NCI-H1092 treated with DMSO at 0.1 percent for 48 hours (cell line): ENCODE measurements around the gene SMIM11.
A peak's percentile ranks its signal among the peaks of the same experiment; 100 is the strongest.
"Not testable (repeated sequence)": the region's sequence is repeated elsewhere in the genome, so short reads cannot be mapped to it uniquely, and the experiment has no call there.

Source experiments
- DNase-seq: peaks from one replicate; lab custom pipeline; 2025; lab: John Stamatoyannopoulos, UW

SMIM11 gene, protein sequence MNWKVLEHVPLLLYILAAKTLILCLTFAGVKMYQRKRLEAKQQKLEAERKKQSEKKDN

DNA sequence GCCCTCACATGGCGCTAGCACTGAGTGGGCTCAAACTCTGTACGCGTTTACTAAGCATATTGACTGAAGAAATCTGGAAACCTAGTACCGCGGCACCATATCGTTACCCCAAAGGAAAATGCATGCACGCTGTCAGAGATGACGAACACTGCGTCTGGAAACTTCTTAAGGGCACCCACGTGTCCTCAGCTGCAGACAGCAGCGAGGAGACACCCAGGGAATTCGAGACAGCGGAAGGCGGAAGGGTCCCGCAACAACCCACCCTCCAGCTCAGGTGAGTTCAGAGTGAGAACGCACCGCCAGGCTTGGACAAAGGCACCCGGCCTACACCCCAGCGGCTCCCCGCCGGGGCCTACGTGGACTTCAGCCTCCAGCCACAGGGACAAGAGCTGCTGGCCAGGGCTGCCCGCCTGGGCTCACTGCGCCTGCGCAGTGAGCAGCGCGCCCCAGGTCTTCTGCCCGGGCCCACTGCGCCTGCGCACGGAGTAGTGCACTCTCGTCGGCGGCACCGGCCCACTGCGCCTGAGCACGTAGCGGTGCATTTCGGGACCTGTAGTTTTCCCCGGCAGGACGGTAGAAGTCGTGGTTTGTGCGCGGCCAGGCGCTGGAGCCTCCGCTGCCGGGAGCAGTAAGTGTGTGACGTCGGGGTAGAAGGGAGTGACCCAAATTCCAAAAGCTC, at the start of gene SMIM11:
Gene SMIM11 (plus strand): TSS at position 568 of the 679 bp plus-strand sequence. CDS start 3,998 bp downstream, outside the sequence.
- DNase-seq: not testable (repeated sequence)

DNA sequence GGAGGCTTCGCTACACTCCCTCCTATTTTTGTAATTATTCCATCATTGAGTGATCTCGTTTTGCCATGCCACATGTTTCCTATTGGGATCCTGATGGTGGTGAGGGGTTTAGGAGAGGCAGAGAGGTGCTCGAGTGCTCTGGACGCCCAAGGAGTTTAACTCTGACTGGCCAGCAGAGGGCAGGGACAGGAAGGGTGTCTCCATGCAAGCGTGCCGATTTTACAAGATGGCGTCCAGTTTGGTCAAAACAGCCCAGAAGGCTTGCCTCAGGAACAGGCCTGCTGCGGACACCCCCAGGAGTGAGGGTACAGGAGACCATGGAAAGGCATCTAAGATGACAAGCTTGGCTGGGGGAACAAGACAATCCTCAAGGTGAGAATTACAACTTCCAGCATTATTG, 45.3 kb upstream of the SMIM11 start:
- DNase-seq: no peak

DNA sequence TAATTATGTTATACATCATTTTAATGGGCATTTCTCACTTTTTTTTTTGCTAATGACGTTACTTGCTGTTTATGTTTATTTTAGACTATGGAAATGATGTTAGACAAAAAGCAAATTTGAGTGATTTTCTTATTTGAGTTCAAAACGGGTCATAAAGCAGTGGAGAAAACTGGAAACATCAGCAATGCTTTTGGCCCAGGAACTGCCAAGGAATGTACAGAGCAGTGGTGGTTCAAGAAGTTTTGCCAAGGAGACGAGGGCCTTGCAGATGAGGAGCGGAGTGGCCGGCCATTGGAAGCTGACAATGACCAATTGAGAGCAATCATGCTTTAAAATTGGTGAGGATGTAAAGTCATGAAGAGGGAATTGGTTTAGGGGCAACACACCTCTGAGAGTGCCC, 43.6 kb upstream of the SMIM11 start:
- no peak for DNase-seq

DNA sequence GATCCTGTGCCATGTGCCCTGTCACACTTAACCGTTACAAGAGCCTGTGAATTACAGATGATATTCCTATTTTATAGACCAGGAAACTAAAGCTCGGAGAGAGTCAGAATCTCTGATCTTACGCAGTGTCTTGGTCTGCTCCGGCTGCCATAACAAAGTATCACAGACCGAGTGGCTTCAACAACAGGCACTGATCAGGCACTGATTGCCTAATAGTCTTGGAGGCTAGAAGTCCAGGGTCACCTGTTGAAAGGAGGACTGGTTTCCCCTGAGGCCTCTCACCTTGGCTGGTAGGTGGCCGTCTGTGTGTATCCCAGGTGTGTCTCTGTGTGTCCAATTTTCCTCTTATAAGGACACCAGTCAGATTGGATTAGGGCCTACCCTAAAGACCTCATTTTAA, 43.0 kb upstream of the SMIM11 start:
- no peak for DNase-seq

DNA sequence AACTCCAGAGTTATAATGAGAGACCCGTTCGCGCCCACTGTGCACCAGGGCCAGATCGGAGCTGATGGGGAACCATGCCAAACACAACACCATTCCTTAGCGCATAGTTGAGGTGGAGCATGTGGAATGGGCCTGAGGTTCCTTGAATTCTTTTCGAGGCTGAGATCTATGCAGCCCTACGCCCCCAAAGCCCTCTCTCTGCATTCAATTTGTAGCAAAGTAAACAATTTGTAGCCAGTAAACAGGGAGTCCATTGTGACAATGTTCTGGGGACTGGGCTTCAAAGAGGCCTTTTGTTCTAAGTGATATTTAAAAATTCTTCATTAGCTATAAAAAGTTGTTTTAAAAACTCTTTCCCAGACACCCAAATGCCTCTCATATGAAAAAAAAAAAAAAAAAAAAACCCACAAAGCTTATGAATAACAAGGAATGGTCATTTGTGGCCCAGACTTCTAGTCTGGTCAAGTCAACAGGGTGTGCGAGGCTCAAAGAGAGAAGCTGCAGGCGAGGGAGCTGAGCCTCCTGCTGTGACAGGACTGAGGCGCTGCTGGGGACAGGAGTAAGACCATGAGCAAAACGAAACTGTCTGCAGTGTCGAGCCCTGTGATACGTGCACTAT, 42.1 kb upstream of the SMIM11 start:
- no peak for DNase-seq

DNA sequence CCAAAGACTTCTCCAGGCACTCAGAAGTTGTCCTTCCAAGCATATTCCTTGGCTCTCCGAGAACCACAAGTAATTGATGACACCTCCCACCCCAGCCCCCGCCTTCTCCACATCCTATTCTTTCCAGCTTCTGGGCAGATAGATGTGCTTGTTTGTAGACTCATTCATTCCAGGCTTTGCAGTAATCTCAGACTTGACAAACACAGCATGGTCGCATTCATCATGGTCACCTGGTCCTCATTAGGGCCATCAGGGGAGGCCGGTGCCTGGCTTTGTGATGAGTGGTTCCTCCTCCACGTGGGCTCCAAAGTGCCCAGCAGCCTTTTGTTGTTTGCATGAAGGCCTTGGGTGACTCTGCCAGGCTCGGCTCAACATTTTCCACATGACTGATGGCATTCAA, 40.0 kb upstream of the SMIM11 start:
- DNase-seq: no peak

DNA sequence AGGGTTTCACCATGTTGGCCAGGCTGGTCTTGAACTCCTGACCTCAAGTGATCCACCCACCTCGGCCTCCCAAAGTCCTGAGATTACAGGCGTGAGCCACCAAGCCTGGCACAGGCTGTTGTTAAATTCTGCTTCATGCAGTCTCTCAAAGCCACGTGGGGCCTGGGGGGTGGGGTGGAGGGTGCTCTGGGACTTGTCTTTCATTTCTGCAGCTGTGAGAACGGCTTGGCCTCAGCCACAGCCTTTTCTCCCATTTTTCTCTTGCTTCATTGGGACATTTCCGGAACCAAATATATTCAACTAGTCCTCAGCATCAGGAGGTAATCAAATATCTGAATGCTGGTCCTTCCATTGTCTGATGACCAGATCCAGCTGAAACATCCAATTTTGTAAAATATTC, 39.1 kb upstream of the SMIM11 start:
- DNase-seq: no peak

DNA sequence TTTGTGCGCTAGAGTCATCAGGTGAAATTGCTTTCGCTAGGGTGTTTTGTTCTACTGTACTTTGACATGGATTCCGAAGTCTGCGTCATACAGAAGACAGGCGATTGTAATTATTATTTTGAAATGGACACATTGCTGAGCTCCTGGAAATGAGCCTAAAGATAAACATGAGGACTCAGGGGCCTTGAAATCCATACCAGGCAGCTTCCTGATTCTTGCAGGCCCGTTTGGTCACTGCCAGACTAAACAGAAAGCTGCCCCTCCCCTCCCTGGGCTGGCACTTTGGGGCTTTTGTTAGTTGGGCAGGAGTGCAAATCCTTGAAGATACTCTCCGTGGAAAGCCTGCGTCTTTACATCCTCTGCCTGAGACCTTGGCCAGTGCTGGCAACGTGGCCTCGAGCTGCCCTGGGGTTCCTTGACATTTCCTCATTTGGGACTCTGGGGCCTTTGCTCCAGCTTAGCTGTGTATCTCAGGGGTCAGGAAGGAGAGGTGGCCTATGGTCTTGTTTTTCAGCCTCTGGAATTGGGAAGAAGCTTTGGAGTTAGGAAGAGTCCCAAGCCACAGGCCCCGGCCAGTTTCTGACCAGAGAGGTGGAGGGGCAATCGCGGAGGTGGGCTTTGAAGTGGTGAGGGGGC, 38.4 kb upstream of the SMIM11 start:
- no peak for DNase-seq

DNA sequence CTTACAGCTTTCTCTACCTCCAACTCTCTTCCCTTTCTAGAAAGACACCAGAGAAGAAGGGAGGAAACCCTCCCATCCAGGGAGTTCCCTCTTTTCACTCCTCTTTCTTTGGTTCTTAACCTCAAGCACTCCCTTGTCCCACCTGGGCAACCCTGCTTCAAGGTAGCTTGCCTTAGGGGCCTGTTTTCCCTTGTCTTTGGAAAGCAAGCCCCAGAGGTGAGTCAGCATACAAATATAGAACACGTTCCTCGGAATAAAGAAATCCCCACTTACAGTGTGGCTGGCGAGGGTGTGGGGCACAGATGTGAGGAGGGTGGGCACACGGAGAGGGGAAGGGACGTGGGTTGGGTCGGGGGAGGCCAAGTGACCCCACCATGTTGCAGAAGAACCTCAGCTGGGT, 37.6 kb upstream of the SMIM11 start:
- DNase-seq: no peak

DNA sequence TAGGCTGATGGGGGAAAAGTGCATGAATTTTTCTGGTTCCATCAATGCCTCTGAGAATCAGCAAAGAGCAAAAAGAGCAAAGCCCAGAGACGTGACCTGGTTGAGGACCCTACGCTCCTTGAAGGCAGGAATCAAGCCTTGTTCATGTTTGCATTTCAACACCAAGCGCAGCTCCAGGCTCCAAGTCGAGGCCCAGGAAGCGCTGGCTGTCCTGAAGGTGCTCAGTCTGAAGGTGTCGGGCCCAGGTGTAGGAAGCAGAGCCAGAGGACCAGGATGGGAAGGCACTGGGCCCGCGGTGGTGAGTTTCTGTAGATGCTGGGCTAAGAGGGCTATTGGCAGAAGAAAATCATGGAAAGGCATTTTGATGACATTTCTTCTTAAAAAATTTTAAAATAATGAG, 37.1 kb upstream of the SMIM11 start:
- no peak for DNase-seq

DNA sequence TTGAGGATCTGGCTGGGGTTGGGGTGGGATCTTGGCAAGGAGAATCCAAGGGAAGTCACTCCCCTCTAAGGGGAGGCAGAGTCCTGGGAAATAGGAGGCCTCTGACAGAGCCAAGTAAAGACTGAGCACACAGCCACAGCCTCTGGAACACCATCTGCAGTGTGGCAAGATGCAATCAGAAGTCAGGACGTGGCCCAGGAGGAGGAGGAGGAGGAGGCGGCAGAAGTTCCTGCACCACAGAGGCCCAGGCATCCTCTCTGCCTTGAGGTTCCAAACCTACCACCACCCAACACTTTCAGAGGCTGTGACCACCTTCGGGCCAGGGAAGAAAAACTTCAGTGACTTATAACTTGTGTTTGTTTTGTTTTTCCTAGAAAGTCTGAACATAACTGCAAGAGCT, 35.2 kb upstream of the SMIM11 start:
- no peak for DNase-seq

DNA sequence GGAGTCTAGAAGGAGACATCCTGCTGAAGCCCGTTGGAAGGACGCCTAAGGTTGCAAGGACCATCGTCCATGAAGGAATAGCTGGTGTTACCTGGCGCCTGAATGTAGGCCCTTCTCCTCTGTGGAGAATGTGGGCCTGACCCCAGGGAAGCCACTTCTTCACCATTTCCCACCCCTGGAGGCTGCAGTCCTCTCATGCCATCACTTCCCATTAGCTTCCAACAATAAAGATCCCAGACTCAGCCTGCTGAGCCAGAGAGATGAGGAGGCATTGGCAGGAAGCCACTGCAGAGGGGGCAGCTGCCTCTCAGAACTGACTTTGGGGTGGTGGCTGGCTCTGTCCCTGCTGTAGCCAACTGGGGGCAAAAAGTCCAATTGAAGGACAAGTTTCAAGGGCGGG, 32.8 kb upstream of the SMIM11 start:
- no peak for DNase-seq

DNA sequence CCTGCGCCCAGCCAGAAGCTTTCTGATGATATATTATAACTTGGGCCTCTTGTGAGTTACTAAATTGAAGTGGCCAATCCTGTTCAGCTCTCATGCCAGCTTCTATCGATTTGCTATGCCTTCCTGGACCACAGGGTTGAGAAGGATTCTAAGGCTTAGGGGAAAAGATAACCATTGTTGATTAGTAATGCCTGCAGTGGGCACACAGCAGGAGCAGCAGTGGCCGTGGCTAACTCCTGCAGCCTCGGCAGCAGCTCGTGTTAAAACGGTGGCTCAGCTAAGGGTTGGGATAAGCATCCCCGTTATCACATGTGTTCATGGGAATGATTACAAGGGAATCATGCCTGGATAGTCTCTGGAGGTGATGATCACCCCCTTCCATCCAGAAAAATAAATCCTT, 32.0 kb upstream of the SMIM11 start:
- no peak for DNase-seq

DNA sequence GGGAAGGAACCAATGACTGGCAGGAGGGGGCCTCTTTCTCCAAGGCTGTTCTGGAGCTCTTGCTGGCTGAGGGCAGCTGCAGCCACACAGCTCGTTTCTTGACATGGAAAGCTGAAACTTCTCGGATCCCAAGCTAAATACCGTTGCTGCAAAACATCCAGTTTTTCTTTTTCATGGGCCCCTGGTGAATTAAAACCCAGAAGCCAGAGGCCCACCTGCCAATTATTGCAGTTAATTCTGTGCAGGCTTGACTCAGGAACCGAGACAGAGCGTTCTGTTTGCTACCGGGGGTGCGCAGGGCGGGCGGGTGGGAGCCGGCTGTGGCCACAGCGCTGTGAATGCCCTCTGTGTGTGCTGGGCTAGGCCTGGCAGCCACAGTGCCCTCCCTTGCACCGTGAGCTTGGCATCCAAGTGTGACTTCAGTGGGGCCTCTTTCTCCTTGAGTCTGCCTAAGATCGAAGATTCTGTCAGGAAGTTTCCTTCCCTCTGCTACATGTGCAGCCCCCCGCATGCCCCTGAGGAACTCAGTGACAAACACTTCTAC, 31.4 kb upstream of the SMIM11 start:
- DNase-seq: no peak

DNA sequence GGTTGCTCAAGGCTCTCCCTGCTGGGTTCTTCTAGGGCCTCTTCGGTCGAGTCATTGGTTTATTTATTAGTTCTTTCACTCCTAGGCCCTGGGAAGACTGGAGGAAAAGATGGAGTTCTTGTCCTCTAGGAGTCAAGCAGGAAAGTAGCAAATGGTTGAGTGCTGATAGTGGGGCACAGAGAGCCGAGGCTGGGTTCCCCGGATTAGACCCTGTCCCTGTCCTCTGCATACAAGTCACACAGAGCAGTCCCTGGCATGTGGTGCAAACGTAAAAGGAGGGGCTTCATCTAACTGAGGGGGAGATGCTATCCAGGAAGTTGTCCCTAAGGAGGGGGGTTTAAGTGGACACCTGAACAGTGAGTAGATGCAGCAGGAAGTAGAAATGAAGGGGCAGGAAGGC, 30.7 kb upstream of the SMIM11 start:
- DNase-seq: no peak

DNA sequence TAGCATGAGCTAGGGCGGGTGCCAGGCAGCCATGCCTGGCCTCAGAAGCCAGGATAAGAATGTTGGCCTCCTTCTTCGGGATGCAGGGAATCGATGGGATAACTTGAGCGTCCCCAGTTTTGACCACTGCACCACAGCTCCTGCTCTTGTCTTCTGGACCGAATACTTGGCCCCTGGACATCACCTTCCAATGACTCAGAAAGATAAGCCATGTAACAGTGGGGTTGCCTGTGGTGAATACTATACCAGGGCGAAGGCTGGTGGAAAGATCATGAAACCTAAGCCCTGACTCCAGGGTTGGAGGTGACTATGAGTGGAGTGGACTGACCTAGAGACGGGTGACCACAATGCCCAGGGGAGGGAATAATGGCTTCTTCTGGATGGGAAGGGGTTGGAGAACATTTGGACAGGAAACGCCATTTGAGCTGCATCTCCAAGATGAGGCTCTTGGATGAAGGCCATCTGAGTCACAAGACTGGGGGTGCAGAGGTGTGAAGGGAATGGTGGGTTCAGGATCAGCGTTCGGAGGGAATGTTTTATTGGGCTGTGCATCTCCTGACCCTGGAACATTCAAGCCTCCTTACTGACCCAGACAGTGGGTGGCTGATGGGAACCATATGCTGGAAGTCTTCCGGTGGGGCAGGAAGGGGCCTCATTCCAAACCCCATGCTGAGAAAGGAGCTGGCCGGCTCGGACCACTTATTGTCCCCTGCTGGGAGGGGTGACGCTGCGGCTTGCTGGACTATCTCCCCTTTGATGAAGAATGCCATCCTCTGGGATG, 30.0 kb upstream of the SMIM11 start:
- no peak for DNase-seq

DNA sequence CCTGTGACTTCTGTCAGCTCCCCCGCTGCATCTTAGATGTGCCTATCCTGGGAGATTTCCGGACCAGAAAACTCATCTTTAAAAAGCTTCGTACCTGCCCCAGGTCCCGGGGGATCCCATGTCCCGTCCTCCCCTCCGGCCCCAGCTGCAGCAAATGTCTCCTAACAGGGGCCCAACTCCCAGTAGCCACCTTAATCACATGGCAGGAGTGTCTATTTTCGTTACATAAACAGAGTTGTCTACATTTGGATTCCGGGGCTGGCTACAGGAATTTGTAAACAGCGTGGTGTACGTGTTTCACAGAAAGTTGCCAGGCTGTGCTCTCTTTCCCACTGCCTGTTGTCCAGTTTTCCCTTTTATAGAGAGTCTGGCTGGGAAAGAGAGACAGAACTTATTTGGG, 29.4 kb upstream of the SMIM11 start:
- DNase-seq: no peak

DNA sequence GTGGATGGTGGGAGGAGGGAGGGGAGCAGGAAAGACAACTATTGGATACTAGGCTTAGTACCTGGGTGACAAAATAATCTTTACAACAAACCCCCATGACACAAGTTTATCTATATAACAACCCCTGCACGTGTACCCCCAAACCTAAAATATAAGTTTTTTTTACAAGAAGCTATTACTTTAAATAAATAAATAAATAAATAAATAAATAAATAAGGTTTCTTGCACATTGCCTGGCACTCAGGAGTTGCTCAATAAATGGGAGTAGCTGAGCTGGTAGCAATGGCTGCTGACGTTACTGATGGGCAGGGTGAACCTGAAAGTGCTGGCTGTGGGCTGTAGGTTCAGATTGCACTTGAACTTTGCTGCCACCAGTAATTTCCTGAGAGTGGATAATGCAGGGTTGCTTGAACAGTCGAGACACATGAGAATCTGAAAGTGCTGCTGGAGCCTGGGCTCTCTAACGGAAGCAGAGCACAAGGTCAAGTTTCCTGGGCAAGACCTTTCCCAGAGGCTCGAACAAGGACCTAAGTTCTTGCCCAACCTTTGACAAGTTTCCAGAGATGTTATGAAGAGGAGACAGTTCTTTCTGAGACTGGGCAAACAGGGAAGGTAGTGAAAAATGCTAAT, 26.3 kb upstream of the SMIM11 start:
- no peak for DNase-seq

DNA sequence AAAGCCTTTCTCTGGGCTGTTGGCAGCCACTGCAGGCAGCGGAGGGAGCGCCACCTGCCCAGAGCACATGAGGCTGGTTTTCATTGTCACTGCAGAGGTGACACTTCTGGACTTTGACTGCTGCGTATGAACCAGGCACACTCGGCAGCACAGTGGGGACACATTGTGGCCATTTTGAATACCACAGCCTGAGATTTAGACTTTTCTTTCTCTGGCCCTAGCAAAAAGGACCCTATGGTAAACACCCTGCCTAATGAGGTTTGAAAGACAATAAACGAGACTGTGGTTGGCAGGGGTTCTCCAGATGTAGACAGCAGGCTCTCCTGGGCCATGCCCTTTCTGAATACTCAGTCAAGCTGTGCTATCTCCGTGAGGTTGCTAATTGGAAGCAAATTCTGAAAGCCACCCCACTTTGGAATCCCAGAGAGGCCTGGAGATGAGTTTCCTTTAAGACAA, 23.5 kb upstream of the SMIM11 start:
- peak; percentile 87 for DNase-seq

DNA sequence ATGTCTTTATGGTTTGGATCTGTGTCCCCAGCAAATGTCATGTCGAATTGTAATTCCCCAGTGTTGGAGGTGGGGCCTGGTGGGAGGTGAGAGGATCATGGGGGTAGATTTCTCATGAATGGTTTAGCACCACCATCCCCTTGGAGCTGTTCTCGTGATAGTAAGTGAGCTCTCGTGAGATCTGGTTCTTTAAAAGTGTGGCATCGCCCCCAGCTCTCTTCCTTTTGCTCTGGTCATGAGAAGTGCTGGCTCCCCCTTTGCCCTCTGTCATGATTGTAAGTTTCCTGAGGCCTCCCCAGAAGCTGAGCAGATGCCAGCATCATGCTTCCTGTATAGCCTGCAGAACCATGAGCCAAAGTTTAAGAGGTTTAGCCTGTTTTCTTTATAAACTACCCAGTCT, 22.8 kb upstream of the SMIM11 start:
- DNase-seq: no peak

DNA sequence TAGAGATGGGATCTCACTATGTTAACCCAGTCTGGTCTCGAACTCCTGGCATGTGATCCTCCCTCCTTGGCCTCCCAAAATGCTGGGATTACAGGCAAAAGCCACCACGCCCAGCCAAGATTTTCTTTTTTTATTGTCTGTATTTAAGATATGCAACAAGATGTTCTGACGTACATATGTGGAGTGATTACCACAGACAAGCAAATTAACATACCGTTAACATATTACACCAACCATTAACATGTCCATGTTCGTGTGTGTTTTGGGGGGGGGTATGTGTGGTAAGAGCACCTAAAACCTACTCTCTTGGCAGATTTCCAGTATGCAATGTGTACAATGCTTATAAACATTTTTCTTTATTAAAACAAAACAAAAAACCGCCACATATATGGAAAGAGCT, 22.1 kb upstream of the SMIM11 start:
- no peak for DNase-seq

DNA sequence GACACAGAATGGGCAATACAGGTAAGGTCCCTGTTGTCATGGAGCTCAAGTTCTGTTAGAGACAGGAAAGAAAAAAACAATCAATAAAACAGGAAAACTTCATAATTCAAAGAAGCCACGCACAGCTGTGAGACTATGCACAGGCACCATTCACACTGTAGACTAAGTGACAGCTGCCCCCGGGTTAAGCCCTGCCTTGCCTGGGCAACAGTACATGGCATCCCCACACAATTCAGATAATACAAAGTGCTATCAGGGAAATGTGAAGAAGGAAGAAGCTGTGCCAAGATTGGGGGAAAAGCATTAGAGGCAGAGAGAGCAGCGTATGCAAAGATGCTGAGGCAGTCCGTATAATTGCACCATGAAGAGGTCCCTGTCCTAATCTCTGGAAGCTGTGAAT, 20.5 kb upstream of the SMIM11 start:
- no peak for DNase-seq
